Gastrocnemius medialis (tissue), 4 donors: Measurements from ENCODE around the gene KCNIP4. TPM values are rescaled to one million over a fixed set of nuclear protein-coding genes. Genes with fewer than 3 reads are reported as not detected.

Source experiments
- ATAC-seq, 2 donors: fragments of 150-250 bp; one replicate each; pipeline ENCODE4 v1.9.1; 2016
- DNase-seq, 2 donors: peaks; one replicate each; pipeline ENCODE4 v3.0.0-alpha.2; 2019
- H3K27ac ChIP-seq, 4 donors: fragments of 200-600 bp; sonication (generic); 1 replicate in 1 of 4; 2 replicates in 3 of 4; pipeline ENCODE4 v1.5.1; 2016 to 2018; ENCODE audit warnings: mild to moderate bottlenecking in 2 of 4, moderate library complexity in 1 of 4
- H3K27me3 ChIP-seq, 3 donors: fragments of 200-600 bp; sonication (generic) in 2 of 3; 1 replicate in 1 of 3; 2 replicates in 2 of 3; pipeline versions ENCODE4 v1.5.1 to v1.6.0; 2016 to 2019; ENCODE audit warnings: mild to moderate bottlenecking in 1 of 3, moderate library complexity in 1 of 3
- H3K36me3 ChIP-seq, 2 donors: fragments of 200-600 bp; sonication (generic) in 1 of 2; one replicate each; pipeline ENCODE4 v1.5.1; 2017 to 2018
- H3K4me1 ChIP-seq, 2 donors: fragments of 200-600 bp; sonication (generic) in 1 of 2; one replicate each; pipeline ENCODE4 v1.5.1; 2016 to 2017; ENCODE audit warnings: mild to moderate bottlenecking in 2 of 2
- H3K4me3 ChIP-seq, 4 donors: fragments of 200-600 bp; sonication (generic) in 3 of 4; 1 replicate in 1 of 4; 2 replicates in 3 of 4; pipeline ENCODE4 v1.5.1; 2016 to 2019; ENCODE audit warnings: mild to moderate bottlenecking in 2 of 4
- H3K9me3 ChIP-seq, 3 donors: fragments of 200-600 bp; sonication (generic) in 2 of 3; 1 replicate in 1 of 3; 2 replicates in 2 of 3; pipeline ENCODE4 v1.5.1; 2016 to 2019
- POLR2A ChIP-seq, 2 donors: fragments of 450-650 bp; IDR thresholded peaks; one replicate each; pipeline ENCODE4 v1.6.1; 2017; ENCODE audit warnings: antibody characterized with exemption in 2 of 2, mild to moderate bottlenecking in 2 of 2, moderate library complexity in 2 of 2
- in situ Hi-C, 4 donors: fragments of 200-750 bp; cut with MboI; loops; one replicate each; pipeline versions ENCODE4 v1.15.0 to v1.8.0; 2017; ENCODE audit warnings: low sequenced_read_pairs in 4 of 4
- intact Hi-C: fragments of 100-400 bp; cut with DNase I; formaldehyde crosslinking; loops from one replicate; pipeline ENCODE4 v1.15.1; 2023; ENCODE audit warnings: low total_unique reads
- total RNA-seq, 4 donors: library from RNA; depleted of rRNA; stranded (reverse); fragments of >200 nt; gene quantifications; one replicate each; pipeline versions ENCODE4 v1.1.0 to v1.2.3, GENCODE V29; 2016
- TF ChIP-seq, protein P1 (sequence below), 5 experiments: fragments of 450-650 bp in 3 of 5; fragments of 200-600 bp in 2 of 5; sonication (generic) in 2 of 5; IDR thresholded peaks in 4 of 5; conservative IDR thresholded peaks in 1 of 5; 1 replicate in 4 of 5; 2 replicates in 1 of 5; pipeline ENCODE4 v1.5.1; 2016 to 2019; ENCODE audit warnings: antibody characterized with exemption in 5 of 5, mild to moderate bottlenecking in 3 of 5, moderate library complexity in 3 of 5

Gene KCNIP4
- total RNA-seq, 4 donors from 2014 or later = not detected

DNA sequence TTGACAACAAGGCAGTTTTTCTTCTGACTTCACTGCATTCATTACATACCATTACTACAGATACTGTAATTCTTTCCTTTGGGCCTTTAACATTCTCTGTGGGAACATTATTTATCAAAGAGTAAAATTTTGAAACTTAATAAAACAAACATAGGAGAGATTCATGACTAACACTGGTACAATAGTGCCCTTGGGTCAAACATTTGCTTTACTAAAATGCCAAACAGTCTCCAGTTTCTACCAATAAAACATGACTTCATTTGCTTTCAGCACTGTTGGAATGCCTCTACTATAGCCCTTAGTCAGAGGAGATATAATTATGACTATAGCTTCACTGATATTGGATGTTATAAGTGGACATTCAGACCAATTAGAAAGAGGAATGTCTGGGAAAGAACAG, 766.9 kb downstream of the KCNIP4 start:
- no peak for TF ChIP-seq POLR2A (IDR thresholded peaks at IDR 0.05)
- TF ChIP-seq, protein P1, sequence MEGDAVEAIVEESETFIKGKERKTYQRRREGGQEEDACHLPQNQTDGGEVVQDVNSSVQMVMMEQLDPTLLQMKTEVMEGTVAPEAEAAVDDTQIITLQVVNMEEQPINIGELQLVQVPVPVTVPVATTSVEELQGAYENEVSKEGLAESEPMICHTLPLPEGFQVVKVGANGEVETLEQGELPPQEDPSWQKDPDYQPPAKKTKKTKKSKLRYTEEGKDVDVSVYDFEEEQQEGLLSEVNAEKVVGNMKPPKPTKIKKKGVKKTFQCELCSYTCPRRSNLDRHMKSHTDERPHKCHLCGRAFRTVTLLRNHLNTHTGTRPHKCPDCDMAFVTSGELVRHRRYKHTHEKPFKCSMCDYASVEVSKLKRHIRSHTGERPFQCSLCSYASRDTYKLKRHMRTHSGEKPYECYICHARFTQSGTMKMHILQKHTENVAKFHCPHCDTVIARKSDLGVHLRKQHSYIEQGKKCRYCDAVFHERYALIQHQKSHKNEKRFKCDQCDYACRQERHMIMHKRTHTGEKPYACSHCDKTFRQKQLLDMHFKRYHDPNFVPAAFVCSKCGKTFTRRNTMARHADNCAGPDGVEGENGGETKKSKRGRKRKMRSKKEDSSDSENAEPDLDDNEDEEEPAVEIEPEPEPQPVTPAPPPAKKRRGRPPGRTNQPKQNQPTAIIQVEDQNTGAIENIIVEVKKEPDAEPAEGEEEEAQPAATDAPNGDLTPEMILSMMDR (IDR thresholded peaks at IDR 0.05 in 4 of 5, conservative IDR thresholded peaks at IDR 0.05 in 1 of 5) = no peak
- H3K36me3 ChIP-seq = no peaks in the 10 kb centered on the region

GRCh38 chr4:21177871-21178270, 770.7 kb downstream of the KCNIP4 start:
- DNase-seq (no peak), ATAC-seq (no peak)
- intact Hi-C loops (no loop called here), in situ Hi-C loops (no loop called here)
- no peaks in the 10 kb centered on the region for H3K36me3 ChIP-seq
- no peaks in the 10 kb centered on the region for H3K27me3 ChIP-seq
- no peak overlapping the region for H3K27ac ChIP-seq
- no peak overlapping the region for H3K4me3 ChIP-seq
- H3K9me3 ChIP-seq = no peaks in the 10 kb centered on the region
- TF ChIP-seq, protein P1 (IDR thresholded peaks at IDR 0.05 in 4 of 5, conservative IDR thresholded peaks at IDR 0.05 in 1 of 5) = no peak
- TF ChIP-seq POLR2A (IDR thresholded peaks at IDR 0.05) = no peak
- H3K4me1 ChIP-seq = no peaks in the 10 kb centered on the region

More for the DNA sequence above, 766.9 kb downstream of the KCNIP4 start:
- Histone ChIP-seq H3K4me3 (no peak overlapping the region), H3K4me1 (no peaks in the 10 kb centered on the region), H3K27me3 (no peaks in the 10 kb centered on the region), H3K9me3 (no peaks in the 10 kb centered on the region), H3K27ac (no peak overlapping the region)
- intact Hi-C loops (no loop called here), in situ Hi-C loops (no loop called here)
- no peak for DNase-seq
- ATAC-seq = no peak

DNA sequence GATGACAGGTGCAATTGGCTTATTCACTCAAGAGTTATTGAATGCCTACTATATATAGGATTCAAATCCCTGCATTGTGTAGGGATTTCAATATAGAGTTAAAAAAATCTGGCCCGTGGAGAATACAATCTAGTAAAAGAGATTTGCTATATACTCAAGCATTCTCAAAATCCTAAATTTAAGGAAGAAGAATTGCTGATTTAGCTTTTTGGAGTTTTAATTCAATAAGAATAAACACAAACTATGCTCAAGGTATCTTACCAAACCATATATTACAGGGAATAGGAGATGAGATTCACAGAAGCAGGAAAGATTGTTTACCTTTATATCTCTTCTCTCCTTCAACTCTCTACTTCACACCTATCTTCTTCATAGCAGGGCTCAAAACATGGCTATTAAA, 771.5 kb downstream of the KCNIP4 start:
- no peaks in the 10 kb centered on the region for H3K36me3 ChIP-seq
- no peaks in the 10 kb centered on the region for H3K27me3 ChIP-seq
- no peak overlapping the region for H3K27ac ChIP-seq
- in situ Hi-C loops = no loop called here
- no peak overlapping the region for H3K4me3 ChIP-seq
- H3K4me1 ChIP-seq = no peaks in the 10 kb centered on the region
- no peaks in the 10 kb centered on the region for H3K9me3 ChIP-seq
- TF ChIP-seq, protein P1 (IDR thresholded peaks at IDR 0.05 in 4 of 5, conservative IDR thresholded peaks at IDR 0.05 in 1 of 5) = no peak
- no peak for TF ChIP-seq POLR2A (IDR thresholded peaks at IDR 0.05)
- no peak for DNase-seq
- no peak for ATAC-seq
- intact Hi-C loops = no loop called here

GRCh38 chr4:21167711-21168110, 780.9 kb downstream of the KCNIP4 start:
- in situ Hi-C loops = no loop called here
- Histone ChIP-seq H3K4me3 (no peak overlapping the region), H3K4me1 (no peaks in the 10 kb centered on the region), H3K36me3 (no peaks in the 10 kb centered on the region), H3K27me3 (no peaks in the 10 kb centered on the region), H3K27ac (no peak overlapping the region), H3K9me3 (no peaks in the 10 kb centered on the region)
- TF ChIP-seq POLR2A (IDR thresholded peaks at IDR 0.05) = no peak
- TF ChIP-seq, protein P1 (IDR thresholded peaks at IDR 0.05 in 4 of 5, conservative IDR thresholded peaks at IDR 0.05 in 1 of 5) = no peak
- ATAC-seq (no peak), DNase-seq (no peak)
- intact Hi-C loops = no loop called here

DNA sequence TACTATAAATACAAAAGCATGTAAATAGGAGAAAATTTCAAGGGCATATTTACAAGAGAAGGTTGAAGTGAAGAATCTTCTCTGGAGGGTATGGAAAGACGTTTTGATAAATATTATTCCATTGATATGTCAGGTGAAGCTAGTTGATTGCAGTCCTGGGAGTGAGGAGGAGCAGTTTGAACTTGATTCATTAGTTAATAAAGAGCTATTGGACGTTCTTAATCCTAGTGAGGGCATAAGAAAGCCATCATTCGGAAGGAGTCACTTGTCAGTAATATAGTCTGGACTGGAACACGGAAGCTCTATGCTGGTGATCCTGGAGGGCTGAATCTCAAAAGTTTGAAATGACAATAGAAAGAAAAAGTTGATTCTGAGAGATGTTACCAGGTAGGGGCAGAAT, 793.2 kb downstream of the KCNIP4 start:
- ATAC-seq (no peak), DNase-seq (no peak)
- Histone ChIP-seq H3K9me3 (no peaks in the 10 kb centered on the region), H3K4me1 (no peaks in the 10 kb centered on the region), H3K27ac (no peak overlapping the region), H3K4me3 (no peak overlapping the region), H3K27me3 (no peaks in the 10 kb centered on the region), H3K36me3 (no peaks in the 10 kb centered on the region)
- intact Hi-C loops = no loop called here
- TF ChIP-seq POLR2A (IDR thresholded peaks at IDR 0.05) = no peak
- TF ChIP-seq, protein P1 (IDR thresholded peaks at IDR 0.05 in 4 of 5, conservative IDR thresholded peaks at IDR 0.05 in 1 of 5) = no peak
- in situ Hi-C loops = no loop called here
